ENCODE results near the gene COL23A1.

COL23A1 gene

DNA sequence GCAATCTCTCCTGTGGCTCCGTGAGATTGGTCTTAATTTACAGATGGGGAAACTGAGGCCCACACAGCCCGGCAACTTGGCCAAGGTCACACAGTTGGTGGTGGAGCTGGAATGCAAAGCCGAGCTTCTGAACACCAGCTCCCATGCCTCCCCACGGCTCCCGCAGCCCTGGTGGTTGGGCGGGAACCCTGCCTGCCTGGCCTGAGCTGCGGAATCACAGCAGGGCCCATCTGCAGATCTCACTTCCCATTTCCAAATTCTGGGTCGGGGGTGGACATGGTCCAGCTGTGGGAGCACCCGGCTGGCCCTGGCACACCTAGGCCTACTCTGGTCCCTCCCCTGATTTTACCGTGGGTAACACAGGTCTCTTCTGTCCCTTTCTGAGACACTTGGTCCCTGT, 322.3 kb downstream of the COL23A1 start:
- H3K27ac ChIP-seq: no peak overlapping the region
- no peak for DNase-seq (ENCODE audit: low spot score)
- TF ChIP-seq CTCF (conservative IDR thresholded peaks at IDR 0.05; ENCODE audit: low read depth): no peak
- ChIA-PET CTCF (no interaction called here), POLR2A (ENCODE audit: low non-redundant PET) (no interaction called here)

DNA sequence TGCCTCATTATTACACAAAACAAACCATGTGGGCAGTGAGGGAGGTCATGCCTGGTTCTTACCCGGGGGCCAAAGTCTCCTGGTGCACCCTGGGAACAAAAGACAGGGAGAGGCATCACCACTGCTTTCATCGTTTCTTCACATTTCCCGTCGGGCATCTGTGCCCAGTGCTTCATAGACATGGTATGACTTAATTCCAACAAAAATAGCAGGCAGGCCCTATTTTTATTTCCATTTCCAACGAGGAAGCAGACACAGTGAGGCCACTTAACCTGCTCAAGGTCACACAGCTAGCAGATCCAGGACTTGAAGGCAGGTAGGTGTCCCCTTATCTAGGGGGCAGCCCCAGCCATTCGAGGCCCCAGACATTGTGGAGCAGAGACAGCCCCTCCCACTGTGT, 322.9 kb downstream of the COL23A1 start:
- DNase-seq (ENCODE audit: low spot score): no peak
- TF ChIP-seq CTCF (conservative IDR thresholded peaks at IDR 0.05; ENCODE audit: low read depth): no peak
- no peak overlapping the region for H3K27ac ChIP-seq
- ChIA-PET POLR2A (ENCODE audit: low non-redundant PET) (no interaction called here), CTCF (interaction anchor here (1.2 kb wide), 1 partner anchor 13 kb away, joined by 4 read pairs; no protein-coding TSS in a partner anchor)

DNA sequence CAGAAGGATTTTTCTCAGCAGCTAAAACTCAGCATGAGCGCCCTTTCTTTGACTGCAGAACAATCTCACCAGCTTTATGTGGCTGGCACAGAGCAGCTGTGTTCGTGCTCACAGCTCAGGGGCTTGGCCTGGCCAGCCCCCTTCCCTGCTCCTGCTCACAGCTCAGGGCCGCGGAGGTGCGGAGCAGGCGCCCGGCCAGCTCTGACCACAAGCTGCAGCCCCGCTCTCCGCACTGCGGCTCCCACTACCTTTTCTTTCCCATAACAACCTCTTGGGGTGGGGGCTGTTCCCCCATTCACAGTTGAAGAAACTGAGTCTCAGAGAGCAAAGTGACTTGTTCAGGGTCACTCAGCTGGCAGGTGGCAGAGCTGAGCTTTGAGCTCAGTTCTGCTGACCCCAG, 323.6 kb downstream of the COL23A1 start:
- H3K27ac ChIP-seq: no peak overlapping the region
- DNase-seq (ENCODE audit: low spot score): no peak
- POLR2A ChIA-PET (ENCODE audit: low non-redundant PET): no interaction called here
- no peak for TF ChIP-seq CTCF (conservative IDR thresholded peaks at IDR 0.05; ENCODE audit: low read depth)
- CTCF ChIA-PET: interaction anchor here (1.2 kb wide), 1 partner anchor 13 kb away, joined by 4 read pairs; no protein-coding TSS in a partner anchor

- ChIA-PET POLR2A (ENCODE audit: low non-redundant PET) (no interaction called here), CTCF (interaction anchor here (1.2 kb wide), 1 partner anchor 14 kb away, joined by 4 read pairs; no protein-coding TSS in a partner anchor)
- TF ChIP-seq CTCF (conservative IDR thresholded peaks at IDR 0.05; ENCODE audit: low read depth): no peak
- no peak for DNase-seq (ENCODE audit: low spot score)
- H3K27ac ChIP-seq: no peak overlapping the region
These were observed 324.4 kb downstream of the COL23A1 start for GRCh38 chr5:178265746-178266145.

DNA sequence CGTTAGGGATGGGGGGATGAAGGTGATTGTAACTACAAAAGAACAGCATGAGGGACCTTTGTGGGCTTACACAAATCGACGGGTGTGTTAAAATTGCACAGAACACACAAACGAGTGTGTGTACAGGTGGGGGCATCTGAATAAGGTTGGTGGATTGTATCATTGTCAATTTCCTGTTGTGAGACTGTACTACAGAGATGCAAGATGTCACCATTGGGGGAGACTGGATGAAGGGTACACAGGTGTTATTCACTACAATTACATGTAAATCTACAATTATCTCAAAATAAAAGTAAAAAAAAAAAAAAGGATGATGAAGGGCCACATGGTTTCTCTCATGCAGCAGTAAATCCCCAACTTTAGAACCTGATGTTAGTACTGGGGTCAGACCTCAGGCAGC, 326.1 kb downstream of the COL23A1 start:
- no peak overlapping the region for H3K27ac ChIP-seq
- ChIA-PET CTCF (no interaction called here), POLR2A (ENCODE audit: low non-redundant PET) (no interaction called here)
- no peak for DNase-seq (ENCODE audit: low spot score)
- no peak for TF ChIP-seq CTCF (conservative IDR thresholded peaks at IDR 0.05; ENCODE audit: low read depth)

GRCh38 chr5:178261666-178262600, 328.3 kb downstream of the COL23A1 start:
- CTCF ChIA-PET: interaction anchor here (0.6 kb wide), 1 partner anchor 1948 kb away, joined by 3 read pairs; no protein-coding TSS in a partner anchor
- no peak for DNase-seq (ENCODE audit: low spot score)
- TF ChIP-seq CTCF (conservative IDR thresholded peaks at IDR 0.05; ENCODE audit: low read depth): no peak
- no peak overlapping the region for H3K27ac ChIP-seq
- POLR2A ChIA-PET (ENCODE audit: low non-redundant PET): no interaction called here
